Ovary (tissue), 3 donors: Measurements from ENCODE around the gene MBTPS2.

Experiments used
- CTCF ChIP-seq, 3 donors: fragments of 450-650 bp in 2 of 3; fragments of 200-600 bp in 1 of 3; IDR thresholded peaks; one replicate each; pipeline versions ENCODE4 v1.5.1 to v1.8.0; 2016 to 2022; ENCODE audit warnings: antibody characterized with exemption in 3 of 3, mild to moderate bottlenecking in 1 of 3
- EP300 ChIP-seq: sonication (generic); formaldehyde crosslinking; IDR thresholded peaks from one replicate; pipeline ENCODE4 v1.6.1; 2017; ENCODE audit warnings: antibody characterized with exemption
- POLR2A ChIP-seq: fragments of 450-650 bp; IDR thresholded peaks from one replicate; pipeline ENCODE4 v1.6.1; 2017; ENCODE audit warnings: antibody characterized with exemption, mild to moderate bottlenecking, moderate library complexity
- donor health status: DM: no; HTN: no; CAD: no.

- TF ChIP-seq POLR2A = no peak
- no peak for TF ChIP-seq CTCF (IDR thresholded peaks at IDR 0.05)
- no peak for TF ChIP-seq EP300
These were observed 23.3 kb upstream of the MBTPS2 start for GRCh38 chrX:21816136-21816535.
